Mucosa of stomach (tissue), 1 donor: ENCODE results near the gene MRPL34.

Experiments
- H3K27me3 ChIP-seq: one replicate; pipeline ENCODE4 v1.7.0; 2013; ENCODE audit warnings: mild to moderate bottlenecking, low read length; ENCODE audit not compliant: control insufficient read depth, insufficient read depth
- H3K36me3 ChIP-seq: one replicate; pipeline ENCODE4 v1.7.0; 2013; ENCODE audit warnings: low read length; ENCODE audit not compliant: control insufficient read depth, insufficient read depth
- H3K4me1 ChIP-seq: one replicate; pipeline ENCODE4 v1.7.0; 2013; ENCODE audit warnings: mild to moderate bottlenecking, low read length; ENCODE audit not compliant: control insufficient read depth, insufficient read depth
- H3K4me3 ChIP-seq: one replicate; pipeline ENCODE4 v1.7.0; 2013; ENCODE audit warnings: low read length
- H3K9ac ChIP-seq: one replicate; pipeline ENCODE4 v1.7.0; 2013; ENCODE audit warnings: mild to moderate bottlenecking, low read length, moderate library complexity
- H3K9me3 ChIP-seq: one replicate; pipeline ENCODE4 v1.7.0; 2013; ENCODE audit warnings: mild to moderate bottlenecking, low read length, moderate library complexity; ENCODE audit not compliant: control insufficient read depth
- donor health status: Pancreatic carcinoma.

Gene MRPL34

GRCh38 chr19:17347877-17348276 lies 42.2 kb downstream of the MRPL34 start:
- Histone ChIP-seq H3K4me3 (no peak overlapping the region), H3K4me1 (no peaks in the 10 kb centered on the region), H3K36me3 (no peaks in the 10 kb centered on the region), H3K9me3 (no peaks in the 10 kb centered on the region), H3K27me3 (peaks cover 12% of the 10 kb centered on the region), H3K9ac (no peak overlapping the region)

DNA sequence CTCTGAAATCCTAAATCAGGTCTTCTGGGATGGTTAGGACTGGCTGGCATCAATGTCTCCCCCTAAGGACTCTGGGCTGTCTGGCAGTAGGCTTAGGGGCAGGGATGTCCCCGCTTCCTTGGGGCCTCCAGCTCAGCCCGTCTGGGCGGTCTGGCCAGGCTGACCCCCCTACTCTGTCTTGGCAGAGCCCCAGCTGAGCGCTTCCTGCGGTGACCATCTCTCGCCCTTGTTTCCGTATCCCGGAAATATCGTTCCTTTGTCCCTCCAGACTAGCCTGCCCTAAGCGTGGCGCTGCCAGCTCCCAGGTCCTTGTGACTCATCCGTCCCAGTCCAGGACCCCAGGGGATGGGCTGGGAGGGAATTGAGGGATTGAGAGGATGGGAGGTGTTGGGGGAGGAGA lies 43.0 kb downstream of the MRPL34 start:
- peaks cover 12% of the 10 kb centered on the region for H3K27me3 ChIP-seq
- H3K9me3 ChIP-seq: no peaks in the 10 kb centered on the region
- H3K4me1 ChIP-seq: no peaks in the 10 kb centered on the region
- no peaks in the 10 kb centered on the region for H3K36me3 ChIP-seq
- no peak overlapping the region for H3K4me3 ChIP-seq
- no peak overlapping the region for H3K9ac ChIP-seq

DNA sequence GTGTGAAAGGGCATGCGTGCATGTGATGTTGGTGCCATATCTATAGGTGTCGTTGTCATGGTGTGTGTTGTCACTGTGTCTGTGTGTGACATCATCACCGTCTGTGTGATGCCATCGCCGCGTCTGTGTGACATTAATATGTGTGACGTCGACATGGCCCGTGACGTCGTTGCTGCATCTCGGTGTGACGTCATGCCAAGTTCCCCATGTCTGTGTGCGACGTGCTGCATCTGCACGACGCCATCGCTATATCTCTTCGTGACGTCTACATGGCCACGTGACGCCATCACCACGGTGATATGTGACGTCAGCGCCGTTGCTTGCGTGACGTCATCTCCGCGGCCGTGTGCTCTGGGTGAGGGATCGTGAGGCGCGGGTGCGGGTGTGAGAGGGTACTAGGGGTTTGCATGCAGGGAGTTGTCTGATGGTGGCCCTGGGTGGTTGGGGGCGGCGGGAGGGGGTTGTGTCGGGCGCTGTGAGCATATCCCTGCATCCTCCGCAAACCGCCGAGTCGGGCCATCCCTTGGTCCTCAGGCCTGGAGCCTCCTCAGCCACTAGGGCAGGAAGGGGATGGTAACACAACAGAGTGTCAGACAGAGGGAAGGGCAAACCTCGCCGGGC lies 46.3 kb downstream of the MRPL34 start:
- H3K36me3 ChIP-seq: no peaks in the 10 kb centered on the region

DNA sequence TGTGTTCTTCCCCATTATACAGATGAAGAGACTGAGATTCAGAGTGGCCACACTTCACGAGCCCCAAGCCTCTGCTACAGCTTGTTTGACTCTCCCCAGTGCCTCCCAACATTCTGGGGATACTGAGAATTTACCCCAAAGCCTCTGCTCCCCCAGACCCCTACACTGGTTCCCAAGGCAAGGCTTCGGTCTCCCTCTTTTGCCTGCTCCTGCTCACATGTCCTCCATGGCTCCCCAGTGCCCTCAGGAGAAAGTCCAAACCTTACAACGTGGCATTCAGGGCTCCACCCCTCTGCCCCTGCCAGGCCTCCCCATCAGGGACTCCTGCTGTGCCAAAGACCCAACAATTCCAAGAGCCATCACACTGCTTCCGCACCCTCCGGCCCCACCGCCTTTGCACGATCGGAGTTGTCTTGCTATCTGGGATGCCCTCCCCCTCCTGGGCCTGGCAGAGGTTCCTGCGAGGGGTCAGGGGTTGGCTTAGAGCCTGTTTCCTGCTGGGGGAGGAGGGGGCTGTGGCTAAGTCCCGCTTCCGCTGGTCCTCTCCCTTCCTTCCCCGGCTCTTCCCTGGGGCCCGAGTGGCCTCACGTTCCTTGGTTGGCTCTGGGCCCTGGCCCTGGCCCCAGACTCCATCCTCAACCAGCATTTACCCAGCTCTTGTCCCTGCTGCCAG lies 47.1 kb downstream of the MRPL34 start:
- no peak overlapping the region for H3K9ac ChIP-seq
- no peaks in the 10 kb centered on the region for H3K36me3 ChIP-seq
- no peak overlapping the region for H3K4me3 ChIP-seq
- H3K9me3 ChIP-seq: no peaks in the 10 kb centered on the region
- H3K27me3 ChIP-seq: peaks cover 12% of the 10 kb centered on the region
- H3K4me1 ChIP-seq: no peaks in the 10 kb centered on the region

More for the DNA sequence above, 46.3 kb downstream of the MRPL34 start:
- peaks cover 12% of the 10 kb centered on the region for H3K27me3 ChIP-seq
- H3K4me3 ChIP-seq: no peak overlapping the region
- H3K9ac ChIP-seq: no peak overlapping the region
- no peaks in the 10 kb centered on the region for H3K9me3 ChIP-seq
- no peaks in the 10 kb centered on the region for H3K4me1 ChIP-seq

DNA sequence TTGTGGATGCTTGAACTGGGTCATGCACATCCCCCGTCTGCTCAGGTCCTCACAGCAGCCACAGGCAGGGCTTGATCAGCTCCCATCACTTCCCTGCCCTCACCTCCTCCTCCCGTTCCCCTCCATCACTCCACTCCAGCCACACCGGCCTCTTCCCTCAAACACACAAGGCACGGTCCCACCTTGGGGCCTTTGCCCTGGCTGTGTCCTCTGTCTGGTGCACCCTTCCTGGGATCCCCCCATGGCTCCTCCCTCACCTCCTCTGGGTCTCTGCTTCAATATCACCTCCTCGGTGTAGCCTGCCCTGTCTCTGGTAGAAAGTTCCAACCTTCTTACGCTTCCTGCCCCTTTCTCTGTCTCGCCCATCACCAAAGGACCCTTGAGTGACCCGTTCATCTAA lies 47.7 kb downstream of the MRPL34 start:
- peaks cover 12% of the 10 kb centered on the region for H3K27me3 ChIP-seq
- no peaks in the 10 kb centered on the region for H3K4me1 ChIP-seq
- H3K4me3 ChIP-seq: no peak overlapping the region
- H3K36me3 ChIP-seq: no peaks in the 10 kb centered on the region
- no peaks in the 10 kb centered on the region for H3K9me3 ChIP-seq
- H3K9ac ChIP-seq: no peak overlapping the region
